Endothelial cell of umbilical vein (primary cell): ENCODE results near the gene EEF2K. TPM values are rescaled to one million over a fixed set of nuclear protein-coding genes. Genes with fewer than 3 reads are reported as not detected.

Experiments used
- BruUV-seq: library from RNA; stranded (reverse); fragments of 400-500 nt; replicated peaks from 2 replicates; lab custom pipeline; 2021; lab: Mats Ljungman, UMichigan
- CTCF ChIA-PET: fragments of 300-600, 350-600 bp; sonication (Branson Sonifier 250); formaldehyde crosslinking; loops from one replicate; lab custom pipeline; 2021; ENCODE audit warnings: antibody characterized with exemption, inconsistent platforms; lab: Charles Lee
- POLR2A ChIA-PET: fragments of 300-600, 350-600 bp; sonication (Branson Sonifier 250); formaldehyde crosslinking; loops from one replicate; lab custom pipeline; 2021; ENCODE audit warnings: antibody characterized with exemption, inconsistent platforms; lab: Charles Lee
- DNase-seq: peaks from one replicate; pipeline ENCODE4 v3.0.0-alpha.2; 2011; ENCODE audit warnings: low read depth, low spot score
- FAIRE-seq: peaks from 2 replicates; lab custom pipeline; 2011; peaks lifted over from hg19 to GRCh38; lab: Jason Lieb, UNC
- H2AFZ ChIP-seq: 2 replicates; pipeline ENCODE4 v1.6.0; 2012; ENCODE audit warnings: low read depth, low read length, control low read depth, inconsistent platforms
- H3K27ac ChIP-seq: 2 replicates; pipeline ENCODE4 v1.5.1; 2011; ENCODE audit warnings: low read depth, mild to moderate bottlenecking, control low read depth, low read length, moderate library complexity; ENCODE audit not compliant: insufficient read depth
- H3K27me3 ChIP-seq, 2 experiments: 2 replicates each; pipeline versions ENCODE4 v1.6.0 to v1.6.1; 2011; ENCODE audit warnings: low read length in 2 of 2, mixed read lengths in 1 of 2; ENCODE audit not compliant: control insufficient read depth in 2 of 2, insufficient read depth in 2 of 2
- H3K36me3 ChIP-seq, 2 experiments: 2 replicates in 1 of 2; 3 replicates in 1 of 2; pipeline ENCODE4 v1.5.1; 2011; ENCODE audit warnings: low read length in 2 of 2, mild to moderate bottlenecking in 1 of 2, moderate library complexity in 1 of 2; ENCODE audit not compliant: control insufficient read depth in 2 of 2, insufficient read depth in 2 of 2; ENCODE audit errors: extremely low read depth in 1 of 2
- H3K4me1 ChIP-seq: 3 replicates; pipeline ENCODE4 v1.5.1; 2011; ENCODE audit warnings: mild to moderate bottlenecking, low read length; ENCODE audit not compliant: control insufficient read depth, insufficient read depth; ENCODE audit errors: extremely low read depth
- H3K4me2 ChIP-seq: 2 replicates; pipeline ENCODE4 v1.6.1; 2011; ENCODE audit warnings: low read length, control low read depth, mixed read lengths; ENCODE audit not compliant: insufficient read depth
- H3K4me3 ChIP-seq, 3 experiments: fragments of 200-600 bp in 1 of 3; sonication (generic), shearing (Covaris generic) in 1 of 3; replicated peaks in 1 of 3; 2 replicates each; pipeline ENCODE4 v1.5.1; 2011 to 2016; ENCODE audit warnings: control low read depth in 3 of 3, low read length in 3 of 3, mild to moderate bottlenecking in 2 of 3, inconsistent platforms in 1 of 3, low read depth in 1 of 3, moderate library complexity in 1 of 3; ENCODE audit not compliant: insufficient read depth in 1 of 3
- H3K79me2 ChIP-seq: 2 replicates; pipeline ENCODE4 v1.6.0; 2012; ENCODE audit warnings: low read length, inconsistent platforms; ENCODE audit not compliant: control insufficient read depth, insufficient read depth
- H3K9ac ChIP-seq: replicated peaks from 2 replicates; pipeline ENCODE3; 2011; ENCODE audit warnings: low read length, control low read depth; ENCODE audit not compliant: insufficient read depth; ENCODE audit errors: extremely low read depth
- H3K9me1 ChIP-seq: replicated peaks from 3 replicates; pipeline ENCODE4 v1.6.0; 2011; ENCODE audit warnings: mild to moderate bottlenecking, low read length; ENCODE audit not compliant: control insufficient read depth, insufficient read depth; ENCODE audit errors: extremely low read depth
- H3K9me3 ChIP-seq: replicated peaks from 2 replicates; pipeline ENCODE4 v1.5.1; 2012; ENCODE audit warnings: low read length, inconsistent platforms; ENCODE audit not compliant: control insufficient read depth, insufficient read depth
- H4K20me1 ChIP-seq: replicated peaks from 2 replicates; pipeline ENCODE3; 2011; ENCODE audit warnings: mild to moderate bottlenecking, low read length; ENCODE audit not compliant: control insufficient read depth, insufficient read depth; ENCODE audit errors: extremely low read depth
- CTCF ChIP-seq, 2 donors: IDR thresholded peaks; 1 replicate in 1 of 2; 2 replicates in 1 of 2; pipeline ENCODE4 v1.5.1; 2011; ENCODE audit warnings: low read length in 2 of 2, mild to moderate bottlenecking in 2 of 2, moderate library complexity in 2 of 2, control low read depth in 1 of 2, inconsistent platforms in 1 of 2, low read depth in 1 of 2; ENCODE audit not compliant: insufficient read depth in 1 of 2; ENCODE audit errors: extremely low read depth in 1 of 2
- EZH2 ChIP-seq: IDR thresholded peaks from 2 replicates; pipeline ENCODE4 v1.6.1; 2012; ENCODE audit warnings: borderline replicate concordance, low read depth, mild to moderate bottlenecking, moderate library complexity, low read length, inconsistent platforms; ENCODE audit not compliant: severe bottlenecking
- FOS ChIP-seq: IDR thresholded peaks from 2 replicates; pipeline ENCODE4 v1.6.1; 2011; ENCODE audit warnings: mild to moderate bottlenecking, low read length, moderate library complexity, borderline replicate concordance; ENCODE audit not compliant: insufficient read depth
- GATA2 ChIP-seq: IDR thresholded peaks from 2 replicates; pipeline ENCODE4 v1.7.0; 2011; ENCODE audit warnings: low read depth, mild to moderate bottlenecking, moderate library complexity, mixed read lengths, low read length; ENCODE audit not compliant: insufficient read length, insufficient read depth
- JUN ChIP-seq: IDR thresholded peaks from 2 replicates; pipeline ENCODE4 v1.6.1; 2011; ENCODE audit warnings: borderline replicate concordance, low read depth; ENCODE audit not compliant: insufficient read length, insufficient read depth
- MAX ChIP-seq: IDR thresholded peaks from 2 replicates; pipeline ENCODE4 v1.6.1; 2011; ENCODE audit not compliant: insufficient read depth, insufficient read length
- MYC ChIP-seq: IDR thresholded peaks from one replicate; pipeline ENCODE4 v1.6.1; 2011; ENCODE audit warnings: mild to moderate bottlenecking, low read depth, low read length
- POLR2A ChIP-seq: IDR thresholded peaks from 2 replicates; pipeline ENCODE4 v1.6.1; 2012; ENCODE audit warnings: low read depth, mild to moderate bottlenecking, control low read depth, low read length
- POLR2AphosphoS5 ChIP-seq: IDR thresholded peaks from 2 replicates; pipeline ENCODE4 v1.6.1; 2012; ENCODE audit warnings: low read depth, mild to moderate bottlenecking, control low read depth, low read length, moderate library complexity; ENCODE audit not compliant: insufficient read depth
- dilution Hi-C: fragments of 300-500 bp; cut with MboI; formaldehyde crosslinking; loops from one replicate; pipeline ENCODE4 v1.15.0; 2019; ENCODE audit warnings: low sequenced_read_pairs; ENCODE audit not compliant: extremely low pct_ligation_motif_present
- intact Hi-C: fragments of 100-400 bp; cut with micrococcal nuclease; formaldehyde crosslinking; loops from one replicate; pipeline ENCODE4 v1.10.0; 2022
- polyA plus RNA-seq, 4 experiments: library from polyadenylated mRNA; depleted of rRNA in 3 of 4; stranded (reverse) in 3 of 4; unstranded in 1 of 4; fragments of >200 nt; gene quantifications; 2 replicates each; pipeline versions ENCODE4 v1.2.1 to v1.2.3, GENCODE V29; 2011 to 2012; ENCODE audit warnings: missing spikeins in 1 of 4
- total RNA-seq: library from RNA; stranded (reverse); gene quantifications from 2 replicates; pipeline ENCODE4 v1.2.3, GENCODE V29; 2021

The EEF2K gene
- total and polyA plus RNA-seq, 2 donors (not counting 3 experiments of a cell fraction or from before 2014, with no cell fraction given) = 16.0 to 48.6 TPM

- H3K9me3 ChIP-seq = no peaks in the 10 kb centered on the region
- H3K27me3 ChIP-seq = peaks cover 17 to 29% of the 10 kb centered on the region in 2 experiments
- H3K36me3 ChIP-seq = no peaks in the 10 kb centered on the region
- no peak overlapping the region for H3K4me3 ChIP-seq
- H3K9ac ChIP-seq = no peak overlapping the region
- no peaks in the 10 kb centered on the region for H3K4me1 ChIP-seq
- no peaks in the 10 kb centered on the region for H3K9me1 ChIP-seq
- intact Hi-C loops = no loop called here
- no peak overlapping the region for H3K27ac ChIP-seq
- H3K4me2 ChIP-seq = no peak overlapping the region
- TF ChIP-seq FOS (no peak), EZH2 (no peak), POLR2A (no peak), MYC (no peak), MAX (no peak), POLR2AphosphoS5 (no peak), CTCF (IDR thresholded peaks at IDR 0.05; ENCODE audit: extremely low read depth in 1 of 2, insufficient read depth in 1 of 2, low read depth in 1 of 2, low read length in 2 of 2) (no peak), GATA2 (no peak), JUN (no peak)
- H2AFZ ChIP-seq = no peak overlapping the region
- H3K79me2 ChIP-seq = no peaks in the 10 kb centered on the region
- DNase-seq (no peak), FAIRE-seq (no peak)
- ChIA-PET POLR2A (no interaction called here), CTCF (no interaction called here)
- H4K20me1 ChIP-seq = no peaks in the 10 kb centered on the region
- BruUV-seq = no TSS peak
- dilution Hi-C loops = no loop called here
Measured at GRCh38 chr16:22161401-22161800, 44.7 kb upstream of the EEF2K start.
